Motor neuron (in vitro differentiated cells): Measurements from ENCODE around the gene OBSL1. TPM values are rescaled to one million over a fixed set of nuclear protein-coding genes. Genes with fewer than 3 reads are reported as not detected.
A peak's percentile ranks its signal among the peaks of the same experiment; 100 is the strongest.

ENCODE experiments used
- ATAC-seq, 8 experiments: fragments of 200-7000 bp; cut with Tn5 transposase; replicated peaks in 6 of 8; 2 replicates each; pipeline ENCODE4 v1.8.0; 2021; ENCODE audit warnings: mild to moderate bottlenecking in 8 of 8, moderate library complexity in 8 of 8
- H3K27ac ChIP-seq, 2 donors: fragments of 250-450 bp; sonication (Bioruptor Pico); 2 replicates each; pipeline ENCODE4 v1.9.0; 2021; ENCODE audit warnings: antibody characterized with exemption in 2 of 2, mild to moderate bottlenecking in 2 of 2, moderate library complexity in 1 of 2
- H3K4me1 ChIP-seq, 2 donors: fragments of 250-450 bp; sonication (Bioruptor Pico); replicated peaks in 1 of 2; 2 replicates each; pipeline ENCODE4 v1.6.1; 2021; ENCODE audit warnings: antibody characterized with exemption in 2 of 2, mild to moderate bottlenecking in 2 of 2, moderate library complexity in 1 of 2
- H3K4me3 ChIP-seq, 5 donors: fragments of 250-450 bp; sonication (Bioruptor Pico); 2 replicates each; pipeline ENCODE4 v1.9.0; 2021; ENCODE audit warnings: antibody characterized with exemption in 5 of 5, mild to moderate bottlenecking in 5 of 5, moderate library complexity in 4 of 5
- WGBS, 10 experiments: fragments of 450-650 bp; shearing (Covaris generic); methylation state at CpG; one replicate each; pipeline ENCODE4 v1.0.0; 2022; 5-methylcytosine and 5-hydroxymethylcytosine counted together
- in situ Hi-C, 9 experiments: fragments of 400-800 bp; cut with MboI; loops; one replicate each; pipeline ENCODE4 v1.15.0; 2021; ENCODE audit warnings: low sequenced_read_pairs in 9 of 9, low pct_unique_long_range_greater_than_20kb in 2 of 9; ENCODE audit not compliant: unreplicated experiment in 9 of 9
- total RNA-seq, 8 experiments: library from RNA; unstranded; fragments of 300-600 nt; gene quantifications; 2 replicates each; pipeline versions ENCODE4 v1.2.3 to v1.2.4, GENCODE V29; 2022

The OBSL1 gene
- total RNA-seq, 8 experiments from 2014 or later, result 26.0 to 106 (median 51.8) TPM

GRCh38 chr2:219548990-219549389 is 22.3 kb downstream of the OBSL1 start:
- ATAC-seq, result no peak
- Histone ChIP-seq H3K4me1 (peaks cover 11 to 20% of the 10 kb centered on the region in 2 donors), H3K27ac (no peak overlapping the region), H3K4me3 (no peak overlapping the region)
- in situ Hi-C loops, result no loop called here
- WGBS, 10 experiments, result 72 to 100% (median 92%) methylated on average over 1 to 7 of the region's 18 CpGs; no CpG with 5 or more reads in 4 of the 10 experiments

GRCh38 chr2:219547621-219548020 is 23.7 kb downstream of the OBSL1 start:
- H3K27ac ChIP-seq, result no peak overlapping the region

GRCh38 chr2:219545943-219546352 is 25.4 kb downstream of the OBSL1 start:
- no peak for ATAC-seq
- in situ Hi-C loops, result no loop called here
- WGBS, 10 experiments, result 20 to 85% (median 68%) methylated on average over 2 to 4 of the region's 4 CpGs; no CpG with 5 or more reads in 3 of the 10 experiments
- Histone ChIP-seq H3K4me1 (peaks cover 6 to 9% of the 10 kb centered on the region in 2 donors), H3K4me3 (no peak overlapping the region), H3K27ac (no peak overlapping the region)

More at GRCh38 chr2:219547621-219548020, 23.7 kb downstream of the OBSL1 start:
- ATAC-seq, result no peak
- Histone ChIP-seq H3K4me3 (no peak overlapping the region), H3K4me1 (peaks cover 6 to 15% of the 10 kb centered on the region in 2 donors)
- in situ Hi-C loops, result no loop called here
- WGBS, 10 experiments, result 73 to 100% (median 100%) methylated on average over 2 to 3 of the region's 26 CpGs; no CpG with 5 or more reads in 7 of the 10 experiments

GRCh38 chr2:219545295-219545942 is 25.9 kb downstream of the OBSL1 start:
- no peak for ATAC-seq
- H3K4me1 ChIP-seq, result peaks cover 6 to 9% of the 10 kb centered on the region in 2 donors
- peak overlapping the region in 2 of 5 donors; percentile 62 to 87 for H3K4me3 ChIP-seq
- in situ Hi-C loops, result no loop called here
- no peak overlapping the region for H3K27ac ChIP-seq
- WGBS, 10 experiments, result 53 to 100% (median 88%) methylated on average over 1 to 3 of the region's 3 CpGs; no CpG with 5 or more reads in 5 of the 10 experiments

GRCh38 chr2:219544567-219544966 is 26.8 kb downstream of the OBSL1 start:
- ATAC-seq, result no peak
- Histone ChIP-seq H3K27ac (peak overlapping the region in 1 of 2 donors; percentile 76), H3K4me3 (peak overlapping the region; percentile 62 to 90 (median 81)), H3K4me1 (peaks cover 6 to 9% of the 10 kb centered on the region in 2 donors)
- 10 to 55% (median 24%) methylated on average over 1 to 7 of the region's 9 CpGs; no CpG with 5 or more reads in 1 of the 10 experiments for WGBS, 10 experiments
- in situ Hi-C loops, result no loop called here

- Histone ChIP-seq H3K27ac (peak within 1 kb of the TSS; percentile 79 to 91), H3K4me3 (peak within 1 kb of the TSS; percentile 62 to 90 (median 81)), H3K4me1 (peaks cover 6 to 9% of the 10 kb centered on the region in 2 donors)
- 0% methylated on average over 3 of the region's 75 CpGs; no CpG with 5 or more reads in 9 of the 10 experiments for WGBS, 10 experiments
- in situ Hi-C loops, result no loop called here
- peak; percentile 74 to 89 (median 84) for ATAC-seq
Observed at GRCh38 chr2:219543596-219544358, 27.6 kb downstream of the OBSL1 start, which contains the start of the genes CHPF and TMEM198. Gene CHPF (minus strand): TSS chr2:219543809. CDS start chr2:219543538, 271 bp downstream. Gene TMEM198 (plus strand): TSS chr2:219544028. CDS start chr2:219544728, 700 bp downstream.

GRCh38 chr2:219542931-219543595 is 28.3 kb downstream of the OBSL1 start:
- H3K4me3 ChIP-seq, result peak overlapping the region; percentile 62 to 90 (median 81)
- in situ Hi-C loops, result no loop called here
- peaks cover 11 to 16% of the 10 kb centered on the region in 2 donors for H3K4me1 ChIP-seq
- ATAC-seq, result peak in 5 of 8 experiments; percentile 24 to 49 (median 35)
- 0 to 2% (median 1%) methylated on average over 4 to 44 of the region's 66 CpGs; no CpG with 5 or more reads in 6 of the 10 experiments for WGBS, 10 experiments
- peak overlapping the region; percentile 79 to 91 for H3K27ac ChIP-seq

GRCh38 chr2:219541611-219542180 is 29.6 kb downstream of the OBSL1 start:
- H3K4me1 ChIP-seq, result peaks cover 16 to 22% of the 10 kb centered on the region in 2 donors
- in situ Hi-C loops, result no loop called here
- H3K4me3 ChIP-seq, result peak overlapping the region; percentile 6 to 90 (median 62)
- no peak overlapping the region for H3K27ac ChIP-seq
- WGBS, 10 experiments, result 0 to 30% (median 0%) methylated on average over 1 to 3 of the region's 48 CpGs; no CpG with 5 or more reads in 7 of the 10 experiments
- peak in 6 of 8 experiments; percentile 0 to 26 (median 8) for ATAC-seq

- Histone ChIP-seq H3K4me1 (peaks cover 16 to 22% of the 10 kb centered on the region in 2 donors), H3K4me3 (peak overlapping the region in 1 of 5 donors; percentile 87), H3K27ac (no peak overlapping the region)
- WGBS, 10 experiments, result 63 to 91% (median 85%) methylated on average over 2 to 11 of the region's 12 CpGs; no CpG with 5 or more reads in 3 of the 10 experiments
- no peak for ATAC-seq
- in situ Hi-C loops, result no loop called here
Observed at GRCh38 chr2:219540784-219541504, 30.4 kb downstream of the OBSL1 start.

- Histone ChIP-seq H3K4me3 (no peak overlapping the region), H3K27ac (no peak overlapping the region), H3K4me1 (peaks cover 14 to 21% of the 10 kb centered on the region in 2 donors)
- in situ Hi-C loops, result loop anchor here in 2 of 9 experiments (10.0 kb wide), 2 partner anchors 65 to 135 kb away; no protein-coding TSS in a partner anchor
- ATAC-seq, result no peak
- WGBS, 10 experiments, result 77 to 100% (median 93%) methylated on average over 2 to 7 of the region's 46 CpGs; no CpG with 5 or more reads in 4 of the 10 experiments
Observed at GRCh38 chr2:219539926-219540678, 31.2 kb downstream of the OBSL1 start.
